ENCODE data around the gene HRK.

The HRK gene

GRCh38 chr12:116874324-116874995 lies 6.8 kb downstream of the HRK start:
- no peak overlapping the region for H3K27ac ChIP-seq
- DNase-seq (ENCODE audit: low read depth, low spot score) = no peak

- H3K27ac ChIP-seq = no peak overlapping the region
- DNase-seq (ENCODE audit: low read depth, low spot score) = no peak
Measured at GRCh38 chr12:116870306-116870705, 10.9 kb downstream of the HRK start.

- no peak for DNase-seq (ENCODE audit: low read depth, low spot score)
- H3K27ac ChIP-seq = no peak overlapping the region
Measured at GRCh38 chr12:116867523-116867922, 13.7 kb downstream of the HRK start.

- no peak for DNase-seq (ENCODE audit: low read depth, low spot score)
- H3K27ac ChIP-seq = no peak overlapping the region
Measured at GRCh38 chr12:116864371-116865160, 16.7 kb downstream of the HRK start.

- DNase-seq (ENCODE audit: low read depth, low spot score) = no peak
- H3K27ac ChIP-seq = no peak overlapping the region
Measured at GRCh38 chr12:116863275-116863767, 17.9 kb downstream of the HRK start.

GRCh38 chr12:116862167-116862566 lies 19.1 kb downstream of the HRK start:
- DNase-seq (ENCODE audit: low read depth, low spot score) = no peak
- H3K27ac ChIP-seq = no peak overlapping the region

- DNase-seq (ENCODE audit: low read depth, low spot score) = no peak
- no peak overlapping the region for H3K27ac ChIP-seq
Measured at GRCh38 chr12:116861320-116861719, 19.9 kb downstream of the HRK start.

- H3K27ac ChIP-seq = no peak overlapping the region
- no peak for DNase-seq (ENCODE audit: low read depth, low spot score)
Measured at GRCh38 chr12:116860263-116860662, 21.0 kb downstream of the HRK start.

GRCh38 chr12:116859079-116859478 lies 22.2 kb downstream of the HRK start:
- no peak overlapping the region for H3K27ac ChIP-seq
- DNase-seq (ENCODE audit: low read depth, low spot score) = no peak

- DNase-seq (ENCODE audit: low read depth, low spot score) = no peak
- no peak overlapping the region for H3K27ac ChIP-seq
Measured at GRCh38 chr12:116856729-116857128, 24.5 kb downstream of the HRK start.

GRCh38 chr12:116855744-116856470 lies 25.3 kb downstream of the HRK start:
- no peak overlapping the region for H3K27ac ChIP-seq
- no peak for DNase-seq (ENCODE audit: low read depth, low spot score)

- no peak overlapping the region for H3K27ac ChIP-seq
- DNase-seq (ENCODE audit: low read depth, low spot score) = no peak
Measured at GRCh38 chr12:116853507-116853906, 27.7 kb downstream of the HRK start.

- no peak for DNase-seq (ENCODE audit: low read depth, low spot score)
- H3K27ac ChIP-seq = no peak overlapping the region
Measured at GRCh38 chr12:116852303-116852702, 28.9 kb downstream of the HRK start.

GRCh38 chr12:116849216-116849615 lies 32.0 kb downstream of the HRK start:
- DNase-seq (ENCODE audit: low read depth, low spot score) = no peak
- H3K27ac ChIP-seq = no peak overlapping the region

- DNase-seq (ENCODE audit: low read depth, low spot score) = no peak
Measured at GRCh38 chr12:116843085-116843484, 38.2 kb downstream of the HRK start.

GRCh38 chr12:116839287-116839830 lies 41.9 kb downstream of the HRK start:
- DNase-seq (ENCODE audit: low read depth, low spot score) = no peak
- H3K27ac ChIP-seq = no peak overlapping the region

More at GRCh38 chr12:116843085-116843484, 38.2 kb downstream of the HRK start:
- H3K27ac ChIP-seq = no peak overlapping the region

GRCh38 chr12:116838365-116838764 lies 42.9 kb downstream of the HRK start:
- H3K27ac ChIP-seq = no peak overlapping the region
- DNase-seq (ENCODE audit: low read depth, low spot score) = no peak

GRCh38 chr12:116837097-116837496 lies 44.1 kb downstream of the HRK start:
- H3K27ac ChIP-seq = no peak overlapping the region
- DNase-seq (ENCODE audit: low read depth, low spot score) = no peak

- no peak for DNase-seq (ENCODE audit: low read depth, low spot score)
- H3K27ac ChIP-seq = no peak overlapping the region
Measured at GRCh38 chr12:116835484-116835883, 45.8 kb downstream of the HRK start.

GRCh38 chr12:116833474-116833873 lies 47.8 kb downstream of the HRK start:
- no peak for DNase-seq (ENCODE audit: low read depth, low spot score)
- no peak overlapping the region for H3K27ac ChIP-seq

- DNase-seq (ENCODE audit: low read depth, low spot score) = no peak
- no peak overlapping the region for H3K27ac ChIP-seq
Measured at GRCh38 chr12:116832353-116832752, 48.9 kb downstream of the HRK start.
